H1 (cell line): Measurements from ENCODE around the gene FBXL17. TPM values are rescaled to one million over a fixed set of nuclear protein-coding genes. Genes with fewer than 3 reads are reported as not detected.

Experiments used
- CTCF ChIA-PET: fragments of 300-600 bp; sonication (Branson Sonifier 250); formaldehyde crosslinking; loops from one replicate; lab custom pipeline; 2021; ENCODE audit not compliant: partially characterized antibody; lab: Charles Lee
- POLR2A ChIA-PET: fragments of 300-600 bp; sonication (Branson Sonifier 250); formaldehyde crosslinking; loops from one replicate; lab custom pipeline; 2021; ENCODE audit warnings: inconsistent platforms; ENCODE audit not compliant: partially characterized antibody; lab: Charles Lee
- DNase-seq, 2 experiments: peaks; one replicate each; pipeline versions ENCODE4 v3.0.0 to v3.0.0-alpha.2; 2010 to 2022; ENCODE audit warnings: low spot score in 2 of 2, low read depth in 1 of 2, mixed read lengths in 1 of 2
- FAIRE-seq: peaks from 2 replicates; lab custom pipeline; 2011; peaks lifted over from hg19 to GRCh38; lab: Jason Lieb, UNC
- H2AFZ ChIP-seq: 2 replicates; pipeline ENCODE4 v1.8.1; 2012; ENCODE audit warnings: low read length, inconsistent platforms
- H2AK5ac ChIP-seq: 2 replicates; pipeline ENCODE4 v1.6.1; 2013; ENCODE audit warnings: low read depth, low read length
- H2BK120ac ChIP-seq: replicated peaks from 2 replicates; pipeline ENCODE3; 2013; ENCODE audit warnings: low read depth, low read length, inconsistent platforms
- H2BK12ac ChIP-seq: 2 replicates; pipeline ENCODE4 v1.6.1; 2013; ENCODE audit warnings: low read depth, low read length
- H2BK15ac ChIP-seq: 2 replicates; pipeline ENCODE4 v1.6.1; 2013; ENCODE audit warnings: low read length
- H2BK20ac ChIP-seq: 2 replicates; pipeline ENCODE4 v1.6.1; 2013; ENCODE audit warnings: low read length
- H2BK5ac ChIP-seq: 2 replicates; pipeline ENCODE4 v1.6.1; 2013; ENCODE audit warnings: low read depth, low read length
- H3K14ac ChIP-seq: 2 replicates; pipeline ENCODE4 v1.6.1; 2013; ENCODE audit warnings: inconsistent platforms; ENCODE audit not compliant: insufficient read length
- H3K18ac ChIP-seq: 2 replicates; pipeline ENCODE4 v1.6.1; 2013; ENCODE audit warnings: low read length; ENCODE audit errors: extremely low read depth
- H3K23ac ChIP-seq: 2 replicates; pipeline ENCODE4 v1.6.1; 2013; ENCODE audit warnings: inconsistent platforms; ENCODE audit not compliant: insufficient read length
- H3K23me2 ChIP-seq: 2 replicates; pipeline ENCODE4 v1.6.1; 2013; ENCODE audit warnings: low read depth, low read length
- H3K27ac ChIP-seq: 2 replicates; pipeline ENCODE4 v1.6.1; 2011; ENCODE audit warnings: low read depth, low read length, inconsistent platforms
- H3K27me3 ChIP-seq, 4 experiments: replicated peaks in 1 of 4; 1 replicate in 1 of 4; 2 replicates in 3 of 4; pipeline versions ENCODE4 v1.6.1 to v1.8.1; 2011 to 2013; ENCODE audit warnings: low read length in 3 of 4, mild to moderate bottlenecking in 3 of 4, inconsistent platforms in 2 of 4, mixed read lengths in 2 of 4, moderate library complexity in 1 of 4; ENCODE audit not compliant: control insufficient read depth in 3 of 4, insufficient read depth in 3 of 4; ENCODE audit errors: extremely low read depth in 1 of 4
- H3K36me3 ChIP-seq, 4 experiments: 2 replicates each; pipeline versions ENCODE4 v1.6.1 to v1.8.1; 2011 to 2013; ENCODE audit warnings: mild to moderate bottlenecking in 4 of 4, low read length in 3 of 4, moderate library complexity in 2 of 4, control low read depth in 1 of 4, inconsistent platforms in 1 of 4; ENCODE audit not compliant: insufficient read depth in 4 of 4, control insufficient read depth in 2 of 4
- H3K4ac ChIP-seq: replicated peaks from 2 replicates; pipeline ENCODE3; 2013; ENCODE audit warnings: low read length, low read depth, mixed read lengths, inconsistent platforms; ENCODE audit not compliant: insufficient read length
- H3K4me1 ChIP-seq, 4 experiments: replicated peaks in 1 of 4; 1 replicate in 1 of 4; 2 replicates in 3 of 4; pipeline versions ENCODE4 v1.6.1 to v1.8.1; 2011 to 2013; ENCODE audit warnings: low read length in 3 of 4, inconsistent platforms in 2 of 4, mixed read lengths in 1 of 4; ENCODE audit not compliant: insufficient read depth in 4 of 4, control insufficient read depth in 3 of 4
- H3K4me2 ChIP-seq, 2 experiments: 2 replicates each; pipeline versions ENCODE4 v1.6.1 to v1.8.1; 2011 to 2013; ENCODE audit warnings: low read depth in 2 of 2, low read length in 2 of 2, control low read depth in 1 of 2, inconsistent platforms in 1 of 2, mild to moderate bottlenecking in 1 of 2; ENCODE audit not compliant: insufficient read depth in 1 of 2
- H3K4me3 ChIP-seq, 4 experiments: fragments of 200-600, 300-600 bp in 1 of 4; sonication (generic), shearing (Covaris generic), sonication (Bioruptor Twin) in 1 of 4; 2 replicates each; pipeline versions ENCODE4 v1.5.1 to v1.8.1; 2011 to 2016; ENCODE audit warnings: low read length in 4 of 4, low read depth in 3 of 4, control low read depth in 2 of 4, inconsistent platforms in 2 of 4, mild to moderate bottlenecking in 2 of 4, mixed read lengths in 1 of 4, moderate library complexity in 1 of 4; ENCODE audit not compliant: insufficient read depth in 2 of 4; ENCODE audit errors: extremely low read depth in 1 of 4
- H3K56ac ChIP-seq: replicated peaks from 2 replicates; pipeline ENCODE3; 2013; ENCODE audit warnings: low read depth, mild to moderate bottlenecking, mixed read lengths, low read length, inconsistent platforms; ENCODE audit not compliant: insufficient read length
- H3K79me1 ChIP-seq: 2 replicates; pipeline ENCODE4 v1.6.1; 2013; ENCODE audit warnings: low read depth, low read length, control low read depth
- H3K79me2 ChIP-seq, 2 experiments: 2 replicates each; pipeline versions ENCODE4 v1.6.1 to v1.8.1; 2012 to 2013; ENCODE audit warnings: low read length in 2 of 2, mild to moderate bottlenecking in 2 of 2, inconsistent platforms in 1 of 2; ENCODE audit not compliant: insufficient read depth in 2 of 2, control insufficient read depth in 1 of 2
- H3K9ac ChIP-seq, 4 experiments: replicated peaks in 1 of 4; 1 replicate in 1 of 4; 2 replicates in 3 of 4; pipeline versions ENCODE4 v1.6.1 to v1.8.1; 2011 to 2013; ENCODE audit warnings: low read depth in 3 of 4, low read length in 3 of 4, control low read depth in 2 of 4, mild to moderate bottlenecking in 2 of 4, moderate library complexity in 2 of 4, inconsistent platforms in 1 of 4; ENCODE audit errors: extremely low read depth in 1 of 4
- H3K9me3 ChIP-seq, 2 experiments: 2 replicates each; pipeline versions ENCODE4 v1.6.1 to v1.8.1; 2012 to 2013; ENCODE audit warnings: mild to moderate bottlenecking in 2 of 2, moderate library complexity in 2 of 2, control low read depth in 1 of 2, inconsistent platforms in 1 of 2, low read depth in 1 of 2, low read length in 1 of 2, mixed read lengths in 1 of 2; ENCODE audit not compliant: insufficient read depth in 2 of 2
- H4K20me1 ChIP-seq, 2 experiments: replicated peaks in 1 of 2; 2 replicates each; pipeline versions ENCODE3 to v1.8.1; 2011 to 2013; ENCODE audit warnings: inconsistent platforms in 2 of 2, low read length in 2 of 2, mild to moderate bottlenecking in 1 of 2; ENCODE audit not compliant: insufficient read depth in 2 of 2, control insufficient read depth in 1 of 2
- H4K5ac ChIP-seq: 2 replicates; pipeline ENCODE4 v1.6.1; 2013; ENCODE audit warnings: low read length, low read depth, mixed read lengths, inconsistent platforms; ENCODE audit not compliant: insufficient read length
- H4K8ac ChIP-seq: 2 replicates; pipeline ENCODE4 v1.8.0; 2013; ENCODE audit warnings: mild to moderate bottlenecking, moderate library complexity, low read length, inconsistent platforms; ENCODE audit not compliant: insufficient read depth; ENCODE audit errors: extremely low read depth
- H4K91ac ChIP-seq: replicated peaks from 2 replicates; pipeline ENCODE3; 2013; ENCODE audit warnings: low read length, mixed read lengths, inconsistent platforms; ENCODE audit not compliant: insufficient read length
- CHD2 ChIP-seq: IDR thresholded peaks from 2 replicates; pipeline ENCODE4 v1.6.1; 2012; ENCODE audit warnings: low read length, improper control_type of control experiment
- EZH2 ChIP-seq: fragments of 200-600 bp; sonication (generic); IDR thresholded peaks from 2 replicates; pipeline ENCODE4 v1.7.1; 2012; ENCODE audit warnings: low read depth, mild to moderate bottlenecking, moderate library complexity, low read length, inconsistent platforms; ENCODE audit not compliant: severe bottlenecking
- GABPA ChIP-seq: IDR thresholded peaks from 2 replicates; pipeline ENCODE4 v1.6.1; 2011; ENCODE audit warnings: mild to moderate bottlenecking, low read length, moderate library complexity, borderline replicate concordance; ENCODE audit not compliant: insufficient read depth
- JUN ChIP-seq: IDR thresholded peaks from 2 replicates; pipeline ENCODE4 v1.6.1; 2011; ENCODE audit warnings: low read depth, mild to moderate bottlenecking, improper control_type of control experiment, low read length
- JUND ChIP-seq: IDR thresholded peaks from 2 replicates; pipeline ENCODE4 v1.6.1; 2011; ENCODE audit warnings: mild to moderate bottlenecking, improper control_type of control experiment, low read length
- KDM1A ChIP-seq: fragments of 200-600, 300-600 bp; sonication (generic); IDR thresholded peaks from 2 replicates; pipeline ENCODE4 v1.7.1; 2016; ENCODE audit warnings: mild to moderate bottlenecking, low read length, borderline replicate concordance
- KDM5A ChIP-seq: fragments of 200-600 bp; IDR thresholded peaks from 2 replicates; pipeline ENCODE4 v1.7.1; 2012; ENCODE audit warnings: mild to moderate bottlenecking, low read length, inconsistent platforms, mixed read lengths
- NRF1 ChIP-seq: IDR thresholded peaks from 2 replicates; pipeline ENCODE4 v1.6.1; 2011; ENCODE audit warnings: mild to moderate bottlenecking, low read depth, low read length, improper control_type of control experiment
- POLR2A ChIP-seq, 2 experiments: IDR thresholded peaks; 1 replicate in 1 of 2; 2 replicates in 1 of 2; pipeline ENCODE4 v1.6.1; 2011; ENCODE audit warnings: low read depth in 2 of 2, low read length in 2 of 2, mild to moderate bottlenecking in 2 of 2; ENCODE audit errors: control extremely low read depth in 1 of 2
- SIX5 ChIP-seq: IDR thresholded peaks from 2 replicates; pipeline ENCODE4 v1.6.1; 2011; ENCODE audit warnings: mild to moderate bottlenecking, low read depth, low read length
- SP1 ChIP-seq: IDR thresholded peaks from 2 replicates; pipeline ENCODE4 v1.6.1; 2011; ENCODE audit warnings: low read depth, low read length
- SUZ12 ChIP-seq: fragments of 200-600 bp; sonication (generic); IDR thresholded peaks from 2 replicates; pipeline ENCODE4 v1.6.1; 2012; ENCODE audit warnings: mild to moderate bottlenecking, inconsistent platforms, low read length, moderate library complexity, mixed read lengths
- TCF12 ChIP-seq: IDR thresholded peaks from 2 replicates; pipeline ENCODE4 v1.6.1; 2011; ENCODE audit warnings: low read depth, mild to moderate bottlenecking, low read length
- ZNF274 ChIP-seq: IDR thresholded peaks from 2 replicates; pipeline ENCODE4 v1.7.0; 2012; ENCODE audit warnings: low read length, borderline replicate concordance; ENCODE audit errors: extremely low read depth
- WGBS, 2 experiments: shearing (Covaris generic) in 1 of 2; methylation state at CpG; one replicate each; pipeline versions ENCODE4 v1.1.6 to v1.1.7; 2013 to 2015; ENCODE audit warnings: low lambda C conversion rate in 2 of 2, mixed read lengths in 2 of 2, inconsistent platforms in 1 of 2, low coverage in 1 of 2, missing lambda C conversion rate in 1 of 2; ENCODE audit not compliant: insufficient replicate concordance in 2 of 2, insufficient coverage in 1 of 2, insufficient read length in 1 of 2; ENCODE audit errors: extremely low coverage in 1 of 2, missing lambda C conversion rate in 1 of 2; 5-methylcytosine and 5-hydroxymethylcytosine counted together
- polyA plus RNA-seq, 7 experiments: library from polyadenylated mRNA; depleted of rRNA in 3 of 7; stranded (reverse) in 5 of 7; unstranded in 2 of 7; fragments of >200 nt in 5 of 7; fragments of 200-250 nt in 2 of 7; gene quantifications; 1 replicate in 5 of 7; 2 replicates in 1 of 7; 4 replicates in 1 of 7; pipeline versions ENCODE4 v1.2.1 to v1.2.3, GENCODE V29; 2011 to 2013; ENCODE audit warnings: missing spikeins in 2 of 7, mixed read lengths in 2 of 7
- total RNA-seq: library from RNA; stranded (reverse); fragmentation: NEBNext Ultra II Directional; extraction: Animal tissue kit (Norgen Biotek cat#: 25700); gene quantifications from 2 replicates; pipeline ENCODE4 v1.2.1, GENCODE V29; 2021
- TF ChIP-seq, protein P1 (sequence below): IDR thresholded peaks from 2 replicates; pipeline ENCODE4 v1.6.1; 2012; ENCODE audit warnings: inconsistent platforms

FBXL17 gene
- total and polyA plus RNA-seq, 2 of the 8 experiments (the other 6 are each of a cell fraction or from before 2014, with no cell fraction given) = 0.35 to 4.3 TPM

DNA sequence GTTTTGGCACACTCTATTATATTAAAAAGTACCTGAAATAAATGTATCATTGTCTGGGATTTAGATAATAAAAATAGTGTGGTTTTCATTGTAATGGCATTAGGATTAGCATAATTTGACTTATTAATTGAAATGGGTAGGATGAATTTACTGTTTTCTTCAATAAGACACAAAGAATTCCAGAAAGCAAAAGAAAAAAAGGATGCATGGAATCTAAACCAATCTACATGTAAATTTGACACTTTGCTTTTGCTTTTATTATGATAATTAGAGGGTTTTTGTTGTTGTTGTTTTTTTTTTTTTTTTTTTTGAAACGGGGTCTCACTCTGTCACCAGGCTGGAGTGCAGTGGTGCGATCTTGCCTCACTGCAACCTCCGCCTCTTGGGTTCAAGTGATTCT lies 406.3 kb downstream of the FBXL17 start:
- H4K91ac ChIP-seq = no peak overlapping the region
- no peaks in the 10 kb centered on the region for H3K9me3 ChIP-seq
- no peak overlapping the region for H2BK120ac ChIP-seq
- peaks cover 0 to 12% (median 3%) of the 10 kb centered on the region in 4 experiments; a peak in 2 of 7 replicates for H3K4me1 ChIP-seq
- FAIRE-seq (no peak), DNase-seq (no peak)
- no peaks in the 10 kb centered on the region; the same call in 1 of the 2 replicates for H3K23me2 ChIP-seq
- H2AK5ac ChIP-seq = no peak overlapping the region
- H3K4ac ChIP-seq = no peak overlapping the region
- CTCF ChIA-PET = no interaction called here
- no peak overlapping the region for H2BK5ac ChIP-seq
- H4K8ac ChIP-seq = no peak overlapping the region
- WGBS, 2 experiments = 61% methylated on average over 2 of the region's 3 CpGs; no CpG with 5 or more reads in 1 of the 2 experiments
- no peaks in the 10 kb centered on the region for H3K36me3 ChIP-seq
- H3K14ac ChIP-seq = no peak overlapping the region
- no peak overlapping the region for H3K4me2 ChIP-seq
- H3K4me3 ChIP-seq = peak overlapping the region in 1 of 4 experiments; percentile 8; a peak in 1 of 8 replicates
- POLR2A ChIA-PET = no interaction called here
- H4K5ac ChIP-seq = no peak overlapping the region
- H2BK15ac ChIP-seq = no peak overlapping the region
- H3K23ac ChIP-seq = no peak overlapping the region
- no peaks in the 10 kb centered on the region for H3K79me2 ChIP-seq
- no peak overlapping the region for H3K9ac ChIP-seq
- H2BK20ac ChIP-seq = no peak overlapping the region
- H2AFZ ChIP-seq = no peak overlapping the region
- no peaks in the 10 kb centered on the region for H3K27me3 ChIP-seq
- H3K56ac ChIP-seq = no peak overlapping the region
- no peaks in the 10 kb centered on the region for H4K20me1 ChIP-seq
- H3K18ac ChIP-seq = no peak overlapping the region
- no peak overlapping the region for H2BK12ac ChIP-seq
- no peak overlapping the region for H3K27ac ChIP-seq
- H3K79me1 ChIP-seq = no peaks in the 10 kb centered on the region
- TF ChIP-seq SUZ12 = no peak
- TF ChIP-seq, protein P1, sequence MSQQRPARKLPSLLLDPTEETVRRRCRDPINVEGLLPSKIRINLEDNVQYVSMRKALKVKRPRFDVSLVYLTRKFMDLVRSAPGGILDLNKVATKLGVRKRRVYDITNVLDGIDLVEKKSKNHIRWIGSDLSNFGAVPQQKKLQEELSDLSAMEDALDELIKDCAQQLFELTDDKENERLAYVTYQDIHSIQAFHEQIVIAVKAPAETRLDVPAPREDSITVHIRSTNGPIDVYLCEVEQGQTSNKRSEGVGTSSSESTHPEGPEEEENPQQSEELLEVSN = no peak
- no peak for TF ChIP-seq TCF12
- TF ChIP-seq GABPA = no peak
- no peak for TF ChIP-seq KDM5A
- TF ChIP-seq NRF1 = no peak
- no peak for TF ChIP-seq JUND
- no peak for TF ChIP-seq KDM1A
- no peak for TF ChIP-seq POLR2A (IDR thresholded peaks at IDR 0.05; ENCODE audit: control extremely low read depth in 1 of 2, low read depth in 2 of 2, low read length in 2 of 2)
- no peak for TF ChIP-seq JUN
- TF ChIP-seq CHD2 = no peak
- TF ChIP-seq SIX5 = no peak
- TF ChIP-seq SP1 = no peak
- no peak for TF ChIP-seq EZH2
- no peak for TF ChIP-seq ZNF274
